ENCODE results near the gene MMP24. TPM values are rescaled to one million over a fixed set of nuclear protein-coding genes. Genes with fewer than 3 reads are reported as not detected.
"Not testable (repeated sequence)": the region's sequence is repeated elsewhere in the genome, so short reads cannot be mapped to it uniquely, and the experiment has no call there.

Gene MMP24
- total RNA-seq, 5 donors from 2014 or later (not counting 1 experiment from before 2014, with no cell fraction given), result 0.15 to 0.49 (median 0.16) TPM; not detected in 2

GRCh38 chr20:35251613-35251940, 25.1 kb downstream of the MMP24 start:
- no peaks in the 10 kb centered on the region for H3K27me3 Mint-ChIP-seq
- peak overlapping the region in 2 of 3 donors; percentile 41 to 52 for H3K4me3 Mint-ChIP-seq
- POLR2A ChIA-PET, result interaction anchor here in 1 of 2 donors (0.7 kb wide), 1 partner anchor 25 kb away, joined by 8 read pairs; no protein-coding TSS in a partner anchor
- peak overlapping the region; percentile 93 for H3K27ac ChIP-seq (ENCODE audit: low read length)
- peak overlapping the region; percentile 97 to 98 for H3K27ac Mint-ChIP-seq
- peaks cover 11 to 32% of the 10 kb centered on the region in 2 experiments for H3K4me1 ChIP-seq (ENCODE audit: control insufficient read depth in 1 of 2, extremely low read depth in 1 of 2, insufficient read depth in 2 of 2, low read length in 2 of 2)
- H3K9me3 Mint-ChIP-seq, result no peaks in the 10 kb centered on the region
- H3K36me3 ChIP-seq (ENCODE audit: control insufficient read depth in 2 of 2, extremely low read depth in 1 of 2, insufficient read depth in 1 of 2, low read length in 1 of 2), result peaks cover 0 to 2% of the 10 kb centered on the region in 2 donors
- ATAC-seq (replicated peaks in 1 of 4) (no peak), DNase-seq (no peak)
- no peaks in the 10 kb centered on the region for H3K9me3 ChIP-seq
- H3K27me3 ChIP-seq (replicated peaks in 1 of 2; ENCODE audit: control insufficient read depth in 2 of 2, extremely low read depth in 1 of 2, insufficient read depth in 2 of 2, low read length in 1 of 2), result no peaks in the 10 kb centered on the region
- peaks cover 32% of the 10 kb centered on the region for H3K36me3 Mint-ChIP-seq
- CTCF ChIA-PET, result interaction anchor here in 1 of 2 donors (0.7 to 1.2 kb wide), 4 partner anchors 24 to 296 kb away, joined by 3 to 4 read pairs (median 4); no protein-coding TSS in a partner anchor
- H3K4me3 ChIP-seq (ENCODE audit: control insufficient read depth in 1 of 2, extremely low read depth in 1 of 2, low read length in 1 of 2), result no peak overlapping the region
- 92% methylated on average over 2 of the region's 2 CpGs for WGBS (ENCODE audit: insufficient coverage)
- peaks cover 18 to 31% (median 26%) of the 10 kb centered on the region in 3 donors for H3K4me1 Mint-ChIP-seq

- DNase-seq (peak in 31 of 35 experiments; percentile 16 to 74 (median 39)), ATAC-seq (replicated peaks in 1 of 4) (peak; percentile 72 to 95 (median 86))
- H3K27ac ChIP-seq (ENCODE audit: low read length), result peak overlapping the region; percentile 93
- H3K4me1 ChIP-seq (ENCODE audit: control insufficient read depth in 1 of 2, extremely low read depth in 1 of 2, insufficient read depth in 2 of 2, low read length in 2 of 2), result peaks cover 11 to 32% of the 10 kb centered on the region in 2 experiments
- H3K27me3 Mint-ChIP-seq, result no peaks in the 10 kb centered on the region
- H3K36me3 ChIP-seq (ENCODE audit: control insufficient read depth in 2 of 2, extremely low read depth in 1 of 2, insufficient read depth in 1 of 2, low read length in 1 of 2), result peaks cover 0 to 2% of the 10 kb centered on the region in 2 donors
- H3K4me3 ChIP-seq (ENCODE audit: control insufficient read depth in 1 of 2, extremely low read depth in 1 of 2, low read length in 1 of 2), result no peak overlapping the region
- POLR2A ChIA-PET, result interaction anchor here in 1 of 2 donors (0.7 kb wide), 1 partner anchor 426 kb away, joined by 3 read pairs; the partner anchor contains the start of gene NCOA6
- no peaks in the 10 kb centered on the region for H3K9me3 Mint-ChIP-seq
- H3K36me3 Mint-ChIP-seq, result peaks cover 34% of the 10 kb centered on the region
- H3K4me3 Mint-ChIP-seq, result peak overlapping the region; percentile 47 to 52 (median 52)
- H3K4me1 Mint-ChIP-seq, result peaks cover 18 to 31% (median 26%) of the 10 kb centered on the region in 3 donors
- no peaks in the 10 kb centered on the region for H3K27me3 ChIP-seq (replicated peaks in 1 of 2; ENCODE audit: control insufficient read depth in 2 of 2, extremely low read depth in 1 of 2, insufficient read depth in 2 of 2, low read length in 1 of 2)
- CTCF ChIA-PET, result interaction anchor here in 1 of 2 donors (0.5 to 1.2 kb wide), 4 partner anchors 24 to 182 kb away, joined by 3 to 4 read pairs (median 4); partner anchors contain the start of gene EIF6
- peak overlapping the region; percentile 97 to 98 for H3K27ac Mint-ChIP-seq
- 17% methylated on average over 1 of the region's 2 CpGs for WGBS (ENCODE audit: insufficient coverage)
- H3K9me3 ChIP-seq, result no peaks in the 10 kb centered on the region
These were observed 25.6 kb downstream of the MMP24 start for GRCh38 chr20:35252037-35252461.

- Histone ChIP-seq H3K27ac (ENCODE audit: low read length) (peak overlapping the region; percentile 93), H3K4me1 (ENCODE audit: control insufficient read depth in 1 of 2, extremely low read depth in 1 of 2, insufficient read depth in 2 of 2, low read length in 2 of 2) (peaks cover 11 to 32% of the 10 kb centered on the region in 2 experiments)
- POLR2A ChIA-PET, result interaction anchor here in 1 of 2 donors (0.7 kb wide), 1 partner anchor 427 kb away, joined by 3 read pairs; the partner anchor contains the start of gene NCOA6
- Mint-ChIP-seq H3K4me1 (peaks cover 18 to 31% (median 26%) of the 10 kb centered on the region in 3 donors), H3K36me3 (peaks cover 33% of the 10 kb centered on the region), H3K27ac (peak overlapping the region; percentile 97 to 98), H3K4me3 (peak overlapping the region; percentile 47 to 52 (median 52))
- CTCF ChIA-PET, result interaction anchor here in 1 of 2 donors (0.5 to 1.2 kb wide), 5 partner anchors 25 to 697 kb away, joined by 3 to 6 read pairs (median 4); partner anchors contain the start of gene EIF6
- not testable (repeated sequence) for H3K27me3 Mint-ChIP-seq; H3K4me3 ChIP-seq (ENCODE audit: control insufficient read depth in 1 of 2, extremely low read depth in 1 of 2, low read length in 1 of 2); H3K36me3 ChIP-seq (ENCODE audit: control insufficient read depth in 2 of 2, extremely low read depth in 1 of 2, insufficient read depth in 1 of 2, low read length in 1 of 2); DNase-seq; H3K27me3 ChIP-seq (replicated peaks in 1 of 2; ENCODE audit: control insufficient read depth in 2 of 2, extremely low read depth in 1 of 2, insufficient read depth in 2 of 2, low read length in 1 of 2); H3K9me3 Mint-ChIP-seq; H3K9me3 ChIP-seq
- WGBS (ENCODE audit: insufficient coverage), result 100% methylated on average over 1 of the region's 2 CpGs
- peak in 1 of 4 experiments; percentile 12 for ATAC-seq (replicated peaks in 1 of 4)
These were observed 26.1 kb downstream of the MMP24 start for GRCh38 chr20:35252598-35252997.

DNA sequence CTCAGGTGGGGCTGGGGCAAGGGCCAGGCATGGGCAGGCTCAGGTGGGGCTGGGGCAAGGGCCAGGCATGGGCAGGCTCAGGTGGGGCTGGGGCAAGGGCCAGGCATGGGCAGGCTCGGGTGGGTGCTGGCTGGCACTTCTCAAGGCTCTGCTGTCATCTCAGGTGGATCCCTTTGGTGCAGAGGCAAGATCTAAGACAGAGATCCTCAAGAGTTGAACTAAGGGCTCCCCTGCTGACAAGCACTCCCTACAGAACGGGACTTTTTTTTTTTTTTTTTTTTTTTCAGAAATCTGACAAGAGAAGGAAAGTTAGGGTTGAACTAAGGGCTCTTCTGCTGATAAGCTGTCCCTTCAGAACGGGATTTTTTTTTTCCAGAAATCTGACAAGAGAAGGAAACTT, 26.5 kb downstream of the MMP24 start:
- Mint-ChIP-seq H3K4me1 (peaks cover 18 to 31% (median 26%) of the 10 kb centered on the region in 3 donors), H3K4me3 (no peak overlapping the region), H3K36me3 (peaks cover 29% of the 10 kb centered on the region), H3K9me3 (no peaks in the 10 kb centered on the region), H3K27me3 (no peaks in the 10 kb centered on the region), H3K27ac (peak overlapping the region; percentile 64 to 71)
- H3K36me3 ChIP-seq (ENCODE audit: control insufficient read depth in 2 of 2, extremely low read depth in 1 of 2, insufficient read depth in 1 of 2, low read length in 1 of 2), result no peaks in the 10 kb centered on the region
- ChIA-PET CTCF (interaction anchor here in 1 of 2 donors (0.6 to 0.7 kb wide), 2 partner anchors 106 to 697 kb away, joined by 3 to 6 read pairs; no protein-coding TSS in a partner anchor), POLR2A (interaction anchor here in 1 of 2 donors (0.6 kb wide), 1 partner anchor 43 kb away, joined by 3 read pairs; no protein-coding TSS in a partner anchor)
- H3K4me3 ChIP-seq (ENCODE audit: control insufficient read depth in 1 of 2, extremely low read depth in 1 of 2, low read length in 1 of 2), result no peak overlapping the region
- peak in 1 of 35 experiments; percentile 37 for DNase-seq
- H3K27me3 ChIP-seq (replicated peaks in 1 of 2; ENCODE audit: control insufficient read depth in 2 of 2, extremely low read depth in 1 of 2, insufficient read depth in 2 of 2, low read length in 1 of 2), result no peaks in the 10 kb centered on the region
- H3K9me3 ChIP-seq, result no peaks in the 10 kb centered on the region
- WGBS (ENCODE audit: insufficient coverage), result 78% methylated on average over 2 of the region's 3 CpGs
- peaks cover 11 to 32% of the 10 kb centered on the region in 2 experiments for H3K4me1 ChIP-seq (ENCODE audit: control insufficient read depth in 1 of 2, extremely low read depth in 1 of 2, insufficient read depth in 2 of 2, low read length in 2 of 2)
- no peak for ATAC-seq (replicated peaks in 1 of 4)
- H3K27ac ChIP-seq (ENCODE audit: low read length), result peak overlapping the region; percentile 62

GRCh38 chr20:35254448-35254999, 28.0 kb downstream of the MMP24 start:
- no peak for ATAC-seq (replicated peaks in 1 of 4)
- H3K27ac Mint-ChIP-seq, result no peak overlapping the region

GRCh38 chr20:35257175-35257909, 30.9 kb downstream of the MMP24 start:
- Mint-ChIP-seq H3K27ac (no peak overlapping the region), H3K9me3 (no peaks in the 10 kb centered on the region), H3K4me1 (peaks cover 4 to 10% (median 7%) of the 10 kb centered on the region in 3 donors), H3K27me3 (no peaks in the 10 kb centered on the region), H3K4me3 (no peak overlapping the region), H3K36me3 (peaks cover 33% of the 10 kb centered on the region)
- ChIA-PET POLR2A (no interaction called here), CTCF (interaction anchor here in 1 of 2 donors (0.7 kb wide), 1 partner anchor 161 kb away, joined by 3 read pairs; no protein-coding TSS in a partner anchor)
- peaks cover 2 to 7% of the 10 kb centered on the region in 2 experiments for H3K4me1 ChIP-seq (ENCODE audit: control insufficient read depth in 1 of 2, extremely low read depth in 1 of 2, insufficient read depth in 2 of 2, low read length in 2 of 2)
- no peak overlapping the region for H3K4me3 ChIP-seq (ENCODE audit: control insufficient read depth in 1 of 2, extremely low read depth in 1 of 2, low read length in 1 of 2)
- no peaks in the 10 kb centered on the region for H3K27me3 ChIP-seq (replicated peaks in 1 of 2; ENCODE audit: control insufficient read depth in 2 of 2, extremely low read depth in 1 of 2, insufficient read depth in 2 of 2, low read length in 1 of 2)
- H3K9me3 ChIP-seq, result no peaks in the 10 kb centered on the region
- WGBS (ENCODE audit: insufficient coverage), result 92% methylated on average over 2 of the region's 8 CpGs
- DNase-seq (no peak), ATAC-seq (replicated peaks in 1 of 4) (no peak)
- no peak overlapping the region for H3K27ac ChIP-seq (ENCODE audit: low read length)
- H3K36me3 ChIP-seq (ENCODE audit: control insufficient read depth in 2 of 2, extremely low read depth in 1 of 2, insufficient read depth in 1 of 2, low read length in 1 of 2), result peaks cover 0 to 8% of the 10 kb centered on the region in 2 donors

More at GRCh38 chr20:35254448-35254999, 28.0 kb downstream of the MMP24 start:
- POLR2A ChIA-PET, result no interaction called here
- Mint-ChIP-seq H3K36me3 (peaks cover 37% of the 10 kb centered on the region), H3K4me1 (peaks cover 18 to 31% (median 26%) of the 10 kb centered on the region in 3 donors), H3K27me3 (no peaks in the 10 kb centered on the region), H3K9me3 (no peaks in the 10 kb centered on the region), H3K4me3 (no peak overlapping the region)
- CTCF ChIA-PET, result no interaction called here
- H3K4me1 ChIP-seq (ENCODE audit: control insufficient read depth in 1 of 2, extremely low read depth in 1 of 2, insufficient read depth in 2 of 2, low read length in 2 of 2), result peaks cover 11 to 32% of the 10 kb centered on the region in 2 experiments
- H3K9me3 ChIP-seq, result no peaks in the 10 kb centered on the region
- no peaks in the 10 kb centered on the region for H3K36me3 ChIP-seq (ENCODE audit: control insufficient read depth in 2 of 2, extremely low read depth in 1 of 2, insufficient read depth in 1 of 2, low read length in 1 of 2)
- H3K27me3 ChIP-seq (replicated peaks in 1 of 2; ENCODE audit: control insufficient read depth in 2 of 2, extremely low read depth in 1 of 2, insufficient read depth in 2 of 2, low read length in 1 of 2), result no peaks in the 10 kb centered on the region
- H3K4me3 ChIP-seq (ENCODE audit: control insufficient read depth in 1 of 2, extremely low read depth in 1 of 2, low read length in 1 of 2), result no peak overlapping the region
- no peak overlapping the region for H3K27ac ChIP-seq (ENCODE audit: low read length)
- DNase-seq, result no peak
- WGBS (ENCODE audit: insufficient coverage), result 96% methylated on average over 12 of the region's 12 CpGs

Measured in T-cell (primary cell).